T-helper 2 cell treated with Interferon-gamma antibody and Interleukin-4, amounts not matched to agents 100 ng/mL and 5 ng/mL, for 36 hours (primary cell): ENCODE results near the gene XPO1. TPM values are rescaled to one million over a fixed set of nuclear protein-coding genes. Genes with fewer than 3 reads are reported as not detected.
"Not testable (repeated sequence)": the region's sequence is repeated elsewhere in the genome, so short reads cannot be mapped to it uniquely, and the experiment has no call there.

Experiments used
- intact Hi-C: fragments of 100-400 bp; cut with micrococcal nuclease; formaldehyde crosslinking; loops from one replicate; pipeline ENCODE4 v1.15.1; 2023
- total RNA-seq: library from RNA; stranded (reverse); gene quantifications from 2 replicates; pipeline ENCODE4 v1.2.3, GENCODE V29; 2022

XPO1 gene
- total RNA-seq, 1 donor from 2014 or later = 194 TPM

DNA sequence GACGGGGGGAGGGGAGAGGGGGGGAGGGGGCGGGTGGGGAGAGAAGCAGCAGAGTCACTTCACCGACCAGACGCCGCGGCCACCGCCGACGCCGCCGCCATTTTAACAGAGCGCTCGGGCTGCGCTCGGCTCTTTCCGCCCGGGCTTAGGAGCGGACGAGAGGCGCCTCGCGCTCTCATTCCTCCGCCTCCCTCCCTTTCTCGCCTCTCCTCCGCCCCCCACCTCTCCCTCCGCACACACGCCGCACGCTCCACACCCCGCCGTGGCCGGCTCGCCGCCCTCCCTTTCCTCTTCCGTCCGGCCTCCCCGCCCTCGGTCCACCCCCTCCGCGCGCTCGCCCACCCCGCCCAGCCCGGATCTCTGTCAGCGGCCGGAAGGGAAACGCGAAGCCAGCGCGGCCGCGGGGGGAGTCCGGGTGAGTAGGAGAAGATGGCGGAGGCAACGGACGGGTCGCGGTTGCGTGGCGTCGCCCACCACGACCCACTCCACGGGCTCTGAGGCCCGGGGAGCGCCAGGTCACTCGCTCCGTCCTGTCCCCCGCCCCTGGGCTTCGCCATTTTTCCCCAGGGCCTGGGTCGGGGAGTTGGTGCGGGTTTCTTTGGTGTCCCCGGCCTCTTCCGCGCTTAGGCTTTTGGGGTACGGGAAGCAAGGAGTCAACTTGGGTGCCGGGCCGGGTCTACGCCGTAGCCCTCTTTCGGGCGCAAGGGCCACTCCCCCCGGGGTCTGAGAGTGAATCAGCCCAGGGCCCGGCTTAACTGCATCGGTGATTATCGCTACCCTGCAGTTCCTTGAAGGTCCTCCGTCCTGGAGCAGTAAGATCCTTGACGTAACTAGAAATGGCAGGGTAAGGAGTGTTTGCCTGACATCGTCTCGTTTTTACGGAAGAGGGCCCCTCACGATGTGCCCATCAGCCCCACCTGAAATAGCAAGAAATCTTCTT lies 66.9 kb downstream of the XPO1 start, which contains the start of gene USP34:
USP34 (minus strand) TSS at position 123 of the 940 bp plus-strand sequence. CDS start 395 bp downstream, outside the sequence.
- intact Hi-C loops = loop anchor here (1.0 to 10.0 kb wide), 13 partner anchors 44 to 1236 kb away; partner anchors contain the start of genes CCT4, EHBP1, FAM161A and PEX13

DNA sequence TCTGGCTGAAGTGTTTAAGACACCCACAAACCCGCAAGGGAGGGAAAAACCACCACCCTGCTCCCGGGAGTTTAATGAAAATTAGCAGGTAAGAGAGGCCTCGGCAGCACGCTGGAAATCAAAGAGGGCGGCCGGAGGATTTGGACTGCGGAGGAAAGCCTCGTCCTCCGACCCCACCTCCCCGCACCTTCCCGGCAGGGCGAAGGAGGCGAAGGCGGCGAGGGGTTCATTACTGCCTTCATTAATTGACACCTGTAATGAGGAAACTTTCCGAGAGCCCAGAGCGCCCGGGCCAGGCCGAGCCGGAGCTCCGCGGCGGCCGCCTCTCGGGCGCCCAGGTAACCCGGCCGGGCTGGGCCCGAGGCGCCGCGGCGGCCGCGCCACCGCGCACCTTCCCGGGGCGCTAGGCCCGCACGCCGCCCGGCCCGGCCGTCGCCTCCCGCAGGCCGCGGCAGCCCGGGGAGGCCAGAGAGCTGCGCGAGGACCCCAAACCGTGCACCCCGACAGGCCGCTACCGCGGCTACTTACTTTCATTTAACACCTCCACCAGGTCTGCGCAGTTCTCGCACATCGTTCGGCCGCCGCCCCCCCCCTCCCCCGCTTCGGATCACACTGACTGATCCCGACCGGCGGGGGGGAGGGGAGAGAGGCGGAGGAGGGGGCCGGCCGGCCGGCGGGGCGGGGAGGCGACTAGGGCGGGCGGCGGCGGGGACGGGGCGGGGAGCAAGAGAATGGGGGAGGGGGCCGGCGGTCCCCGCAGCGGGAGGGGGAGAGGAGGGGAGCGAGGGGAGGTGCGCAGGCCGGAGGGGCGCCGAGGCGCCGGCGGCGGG lies 67.8 kb downstream of the XPO1 start:
- intact Hi-C loops = loop anchor here (2.0 to 10.0 kb wide), 8 partner anchors 44 to 1237 kb away; partner anchors contain the start of genes EHBP1, FAM161A, PEX13 and PUS10

- intact Hi-C loops = loop anchor here (2.0 to 10.0 kb wide), 8 partner anchors 43 to 1238 kb away; partner anchors contain the start of genes EHBP1, FAM161A, PEX13 and PUS10
These were observed 68.6 kb downstream of the XPO1 start for GRCh38 chr2:61469424-61470121.

GRCh38 chr2:61468231-61468630 lies 69.9 kb downstream of the XPO1 start:
- intact Hi-C loops = not testable (repeated sequence)

- intact Hi-C loops = no loop called here
These were observed 73.1 kb downstream of the XPO1 start for GRCh38 chr2:61465045-61465444.

- intact Hi-C loops = no loop called here
These were observed 74.2 kb downstream of the XPO1 start for GRCh38 chr2:61463769-61464475.

DNA sequence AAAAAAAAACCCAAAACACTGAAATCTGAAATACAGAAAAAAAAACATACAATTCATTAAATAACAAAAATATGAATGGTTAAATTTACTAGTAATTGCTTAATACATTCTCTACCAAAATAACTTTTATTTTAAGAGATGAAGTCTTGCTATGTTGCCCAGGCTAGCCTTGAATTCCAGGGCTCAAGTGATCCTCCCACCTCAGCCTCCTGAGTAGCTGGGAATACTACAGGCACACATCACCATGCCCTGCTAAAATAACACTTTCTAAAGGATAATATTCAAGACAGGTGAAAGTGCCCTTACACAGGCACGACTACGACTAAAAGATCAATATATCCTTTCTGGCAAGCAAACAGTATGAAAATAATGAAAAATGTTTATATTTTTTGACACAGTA lies 76.8 kb downstream of the XPO1 start:
- intact Hi-C loops = no loop called here

DNA sequence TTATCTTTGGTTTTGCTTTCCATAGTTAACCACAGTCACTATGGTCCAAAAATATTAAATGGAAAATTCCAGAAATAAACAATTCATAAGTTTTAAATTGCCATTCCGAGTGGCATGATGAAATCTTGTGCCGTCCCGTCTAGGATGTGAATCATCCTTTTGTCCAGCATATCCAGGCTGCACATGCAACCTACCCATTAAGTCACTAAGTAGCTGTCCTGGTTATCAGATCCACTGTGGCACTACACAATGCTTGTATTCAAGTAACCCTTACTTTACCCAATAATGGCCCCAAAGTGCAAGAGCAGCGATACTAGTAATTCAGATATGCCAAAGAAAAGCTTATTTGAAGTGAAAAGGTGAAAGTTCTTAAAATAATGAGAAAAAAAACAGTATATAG lies 78.0 kb downstream of the XPO1 start:
- intact Hi-C loops = no loop called here

DNA sequence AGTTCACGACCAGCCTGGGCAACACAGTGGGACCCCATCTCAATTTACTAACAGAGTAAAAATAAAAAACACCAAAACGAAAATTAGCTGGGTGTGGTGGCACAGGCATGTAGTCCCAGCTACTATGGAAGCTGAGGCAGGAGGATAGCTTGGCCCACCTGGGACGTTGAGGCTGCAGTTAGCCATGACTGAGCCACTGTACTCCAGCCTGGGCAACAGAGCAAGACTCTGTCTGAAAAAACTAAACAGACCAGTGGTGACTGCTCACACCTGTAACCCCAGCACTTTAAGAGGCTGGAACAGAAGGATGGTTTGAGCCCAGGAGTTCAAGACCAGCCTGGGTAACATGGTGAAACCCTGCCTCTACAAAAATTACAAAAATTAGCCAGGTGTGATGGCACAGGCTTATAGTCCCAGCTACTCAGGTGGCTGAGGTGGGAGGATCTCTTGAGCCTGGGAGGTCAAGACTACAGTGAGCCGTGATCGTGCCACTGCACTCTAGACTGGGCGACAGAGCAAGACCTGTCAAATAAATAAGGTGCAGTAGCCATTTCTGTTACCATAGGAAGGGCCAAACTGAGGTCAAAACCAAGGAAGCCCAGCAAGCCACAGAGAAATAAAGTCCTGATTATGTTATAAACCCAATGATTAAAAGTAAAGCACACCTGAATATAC lies 81.3 kb downstream of the XPO1 start:
- intact Hi-C loops = no loop called here

- intact Hi-C loops = no loop called here
These were observed 81.9 kb downstream of the XPO1 start for GRCh38 chr2:61456070-61456745.

GRCh38 chr2:61454972-61455371 lies 83.2 kb downstream of the XPO1 start:
- intact Hi-C loops = not testable (repeated sequence)

GRCh38 chr2:61454383-61454782 lies 83.8 kb downstream of the XPO1 start:
- intact Hi-C loops = no loop called here

- intact Hi-C loops = no loop called here
These were observed 85.8 kb downstream of the XPO1 start for GRCh38 chr2:61452392-61452791.

DNA sequence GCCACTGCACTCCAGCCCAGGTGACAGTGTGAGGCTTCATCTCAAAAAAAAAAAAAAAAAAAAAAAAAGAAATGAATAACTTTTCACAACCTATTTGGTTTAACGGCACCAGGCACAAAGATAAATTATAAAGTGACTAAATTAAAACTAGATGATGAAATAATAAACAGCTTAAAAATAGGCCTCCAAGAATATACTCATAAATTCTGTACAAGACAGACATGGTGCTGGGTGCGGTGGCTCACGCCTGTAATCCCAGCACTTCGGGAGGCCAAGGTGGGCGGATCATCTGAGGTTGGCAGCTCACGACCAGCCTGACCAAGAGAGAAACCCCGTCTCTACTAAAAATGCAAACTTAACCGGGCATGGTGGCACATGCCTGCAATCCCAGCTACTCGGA lies 87.0 kb downstream of the XPO1 start:
- intact Hi-C loops = no loop called here

- intact Hi-C loops = no loop called here
These were observed 88.0 kb downstream of the XPO1 start for GRCh38 chr2:61450144-61450543.

DNA sequence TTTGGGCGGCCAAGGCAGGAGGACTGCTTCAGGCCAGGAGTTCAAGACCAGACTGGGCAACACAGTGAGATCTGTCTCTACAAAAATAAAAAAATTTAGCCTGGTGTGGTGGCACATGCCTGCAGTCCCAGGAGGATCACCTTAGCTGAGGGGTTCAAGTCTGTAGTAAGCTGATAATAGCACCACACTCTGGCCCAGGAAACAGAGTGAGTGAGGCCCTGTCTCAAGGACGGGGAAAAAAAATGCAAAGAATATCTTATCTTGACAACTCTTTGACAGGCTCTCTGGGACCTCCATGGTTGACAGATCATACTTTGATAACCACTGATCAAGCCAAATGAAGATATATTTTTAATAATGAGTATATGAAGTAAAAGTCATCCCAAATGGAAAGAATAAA lies 89.9 kb downstream of the XPO1 start:
- intact Hi-C loops = no loop called here

DNA sequence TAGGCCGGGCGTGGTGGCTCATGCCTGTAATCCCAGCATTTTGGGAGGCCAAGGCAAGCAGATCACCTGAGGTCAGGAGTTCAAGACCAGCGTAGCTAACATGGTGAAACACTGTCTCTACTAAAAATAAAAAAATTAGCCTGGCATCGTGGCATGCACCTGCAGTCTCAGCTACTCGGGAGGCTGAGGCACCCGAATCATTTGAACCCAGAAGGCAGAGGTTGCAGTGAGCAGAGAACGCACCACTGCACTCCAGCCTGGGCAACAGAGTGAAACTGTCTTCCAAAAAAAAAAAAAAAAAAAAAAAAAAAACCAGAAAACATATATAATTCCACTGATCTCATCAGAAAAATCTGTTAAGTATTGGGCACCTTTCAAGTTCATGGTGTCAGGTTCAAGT lies 91.2 kb downstream of the XPO1 start:
- intact Hi-C loops = not testable (repeated sequence)

- intact Hi-C loops = no loop called here
These were observed 94.7 kb downstream of the XPO1 start for GRCh38 chr2:61443342-61444041.
